Right kidney (tissue), 9 donors: ENCODE results near the gene MFGE8.
"Not testable (repeated sequence)": the region's sequence is repeated elsewhere in the genome, so short reads cannot be mapped to it uniquely, and the experiment has no call there.

ENCODE experiments used
- DNase-seq: peaks from one replicate; pipeline ENCODE4 v3.0.0-alpha.2; 2016
- long read RNA-seq, 8 donors: transcript quantifications; one replicate each; lab custom pipeline, GENCODE V29; 2026

The MFGE8 gene
- long read RNA-seq, donor 1, transcript MFGE8-201 (8 exons, 1,937 nt) = major isoform, 26 of 47 reads
- long read RNA-seq, donor 1, transcript MFGE8-217 (1 exons, 2,464 nt) = minor isoform, 5 of 47 reads
- long read RNA-seq, donor 1, transcript MFGE8-214 (3 exons, 801 nt) = minor isoform, 7 of 47 reads
- long read RNA-seq, donor 1, partial matches to known transcripts = 7 of 47 reads
- long read RNA-seq, donor 1, other reads (novel, unspliced or antisense) = 0 of 47 reads
- long read RNA-seq, donor 2, transcript MFGE8-201 (8 exons, 1,937 nt) = major isoform, 15 of 18 reads
- long read RNA-seq, donor 2, partial matches to known transcripts = 0 of 18 reads
- long read RNA-seq, donor 2, other reads (novel, unspliced or antisense) = 0 of 18 reads
- long read RNA-seq, donor 3, transcript MFGE8-217 (1 exons, 2,464 nt) = major isoform, 9 of 18 reads
- long read RNA-seq, donor 3, transcript MFGE8-201 (8 exons, 1,937 nt) = minor isoform, 7 of 18 reads
- long read RNA-seq, donor 3, partial matches to known transcripts = 0 of 18 reads
- long read RNA-seq, donor 3, other reads (novel, unspliced or antisense) = 0 of 18 reads
- long read RNA-seq, donor 4, transcript MFGE8-201 (8 exons, 1,937 nt) = major isoform, 10 of 23 reads
- long read RNA-seq, donor 4, transcript MFGE8-217 (1 exons, 2,464 nt) = minor isoform, 7 of 23 reads
- long read RNA-seq, donor 4, partial matches to known transcripts = 0 of 23 reads
- long read RNA-seq, donor 4, other reads (novel, unspliced or antisense) = 0 of 23 reads
- long read RNA-seq, donor 5, transcript MFGE8-214 (3 exons, 801 nt) = minor isoform, 5 of 45 reads
- long read RNA-seq, donor 5, transcript MFGE8-201 (8 exons, 1,937 nt) = major isoform, 27 of 45 reads
- long read RNA-seq, donor 5, transcript MFGE8-217 (1 exons, 2,464 nt) = minor isoform, 5 of 45 reads
- long read RNA-seq, donor 5, partial matches to known transcripts = 5 of 45 reads
- long read RNA-seq, donor 5, other reads (novel, unspliced or antisense) = 0 of 45 reads
- long read RNA-seq, donor 6, transcript MFGE8-201 (8 exons, 1,937 nt) = major isoform, 17 of 30 reads
- long read RNA-seq, donor 6, partial matches to known transcripts = 8 of 30 reads
- long read RNA-seq, donor 6, other reads (novel, unspliced or antisense) = 0 of 30 reads
- long read RNA-seq, donor 7 = 0 reads
- long read RNA-seq, donor 8, transcript MFGE8-201 (8 exons, 1,937 nt) = major isoform, 22 of 35 reads
- long read RNA-seq, donor 8, transcript MFGE8-217 (1 exons, 2,464 nt) = minor isoform, 8 of 35 reads
- long read RNA-seq, donor 8, transcript MFGE8-214 (3 exons, 801 nt) = minor isoform, 5 of 35 reads
- long read RNA-seq, donor 8, partial matches to known transcripts = 0 of 35 reads
- long read RNA-seq, donor 8, other reads (novel, unspliced or antisense) = 0 of 35 reads

- peak; percentile 89 for DNase-seq
Observed at GRCh38 chr15:88913017-88913849, at the start of gene MFGE8. MFGE8 (minus strand) TSS chr15:88913379; CDS start chr15:88913319, 60 bp downstream.

GRCh38 chr15:88959445-88959844 is 46.3 kb upstream of the MFGE8 start:
- DNase-seq = no peak

- no peak for DNase-seq
Observed at GRCh38 chr15:88956906-88957305, 43.7 kb upstream of the MFGE8 start.

- DNase-seq = no peak
Observed at GRCh38 chr15:88956263-88956662, 43.1 kb upstream of the MFGE8 start.

- peak; percentile 9 for DNase-seq
Observed at GRCh38 chr15:88954431-88955277, 41.5 kb upstream of the MFGE8 start.

- no peak for DNase-seq
Observed at GRCh38 chr15:88950600-88951160, 37.5 kb upstream of the MFGE8 start.

GRCh38 chr15:88949734-88950400 is 36.7 kb upstream of the MFGE8 start:
- DNase-seq = no peak

GRCh38 chr15:88940110-88940675 is 27.0 kb upstream of the MFGE8 start:
- no peak for DNase-seq

- no peak for DNase-seq
Observed at GRCh38 chr15:88939486-88939806, 26.3 kb upstream of the MFGE8 start.

GRCh38 chr15:88938802-88939485 is 25.8 kb upstream of the MFGE8 start:
- DNase-seq = no peak

- not testable (repeated sequence) for DNase-seq
Observed at GRCh38 chr15:88934449-88934848, 21.3 kb upstream of the MFGE8 start.

- no peak for DNase-seq
Observed at GRCh38 chr15:88932875-88933330, 19.7 kb upstream of the MFGE8 start.

GRCh38 chr15:88932271-88932874 is 19.2 kb upstream of the MFGE8 start:
- DNase-seq = no peak

GRCh38 chr15:88930579-88930978 is 17.4 kb upstream of the MFGE8 start:
- DNase-seq = no peak

GRCh38 chr15:88929358-88930098 is 16.3 kb upstream of the MFGE8 start:
- DNase-seq = not testable (repeated sequence)

- DNase-seq = not testable (repeated sequence)
Observed at GRCh38 chr15:88928192-88928591, 15.0 kb upstream of the MFGE8 start.

- not testable (repeated sequence) for DNase-seq
Observed at GRCh38 chr15:88925648-88926047, 12.5 kb upstream of the MFGE8 start.
